Peyer's patch (tissue), 4 donors: ENCODE measurements around the gene PPP1CC.

Source experiments
- POLR2A ChIP-seq, 2 donors: fragments of 450-650 bp; IDR thresholded peaks; one replicate each; pipeline ENCODE4 v1.5.1; 2017; ENCODE audit warnings: antibody characterized with exemption in 2 of 2, mild to moderate bottlenecking in 2 of 2, moderate library complexity in 2 of 2
- TF ChIP-seq, protein P1 (sequence below), 6 experiments: fragments of 450-650 bp in 4 of 6; fragments of 200-600 bp in 2 of 6; sonication (generic) in 1 of 6; IDR thresholded peaks; one replicate each; pipeline ENCODE4 v1.5.1; 2017 to 2019; ENCODE audit warnings: antibody characterized with exemption in 6 of 6, mild to moderate bottlenecking in 3 of 6, moderate library complexity in 1 of 6

- TF ChIP-seq, protein P1, sequence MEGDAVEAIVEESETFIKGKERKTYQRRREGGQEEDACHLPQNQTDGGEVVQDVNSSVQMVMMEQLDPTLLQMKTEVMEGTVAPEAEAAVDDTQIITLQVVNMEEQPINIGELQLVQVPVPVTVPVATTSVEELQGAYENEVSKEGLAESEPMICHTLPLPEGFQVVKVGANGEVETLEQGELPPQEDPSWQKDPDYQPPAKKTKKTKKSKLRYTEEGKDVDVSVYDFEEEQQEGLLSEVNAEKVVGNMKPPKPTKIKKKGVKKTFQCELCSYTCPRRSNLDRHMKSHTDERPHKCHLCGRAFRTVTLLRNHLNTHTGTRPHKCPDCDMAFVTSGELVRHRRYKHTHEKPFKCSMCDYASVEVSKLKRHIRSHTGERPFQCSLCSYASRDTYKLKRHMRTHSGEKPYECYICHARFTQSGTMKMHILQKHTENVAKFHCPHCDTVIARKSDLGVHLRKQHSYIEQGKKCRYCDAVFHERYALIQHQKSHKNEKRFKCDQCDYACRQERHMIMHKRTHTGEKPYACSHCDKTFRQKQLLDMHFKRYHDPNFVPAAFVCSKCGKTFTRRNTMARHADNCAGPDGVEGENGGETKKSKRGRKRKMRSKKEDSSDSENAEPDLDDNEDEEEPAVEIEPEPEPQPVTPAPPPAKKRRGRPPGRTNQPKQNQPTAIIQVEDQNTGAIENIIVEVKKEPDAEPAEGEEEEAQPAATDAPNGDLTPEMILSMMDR (IDR thresholded peaks at IDR 0.05), result no peak
- TF ChIP-seq POLR2A (IDR thresholded peaks at IDR 0.05), result no peak
Measured at GRCh38 chr12:110790301-110790700, 47.6 kb upstream of the PPP1CC start.
